HL-60 (cell line): ENCODE measurements around the gene DUSP22.

ENCODE experiments used
- CTCF ChIP-seq: IDR thresholded peaks from one replicate; pipeline ENCODE4 v1.5.1; 2011; ENCODE audit warnings: low read length, control low read depth, inconsistent platforms; ENCODE audit not compliant: insufficient read depth
- GABPA ChIP-seq: IDR thresholded peaks from 2 replicates; pipeline ENCODE4 v1.6.1; 2012; ENCODE audit warnings: low read depth
- SPI1 ChIP-seq: IDR thresholded peaks from 2 replicates; pipeline ENCODE4 v1.6.1; 2012; ENCODE audit warnings: low read depth, mild to moderate bottlenecking, borderline replicate concordance

- TF ChIP-seq CTCF (no peak), SPI1 (peak; percentile 87), GABPA (no peak)
Observed at GRCh38 chr6:290111-290922, 2.0 kb upstream of the DUSP22 start.
